K562 (cell line): ENCODE data around the gene TENM3.

Source experiments
- BACH1 ChIP-seq: fragments of 200-800 bp; sonication (Bioruptor generic); IDR thresholded peaks from 2 replicates; pipeline ENCODE4 v1.6.1; 2016; ENCODE audit warnings: missing genetic modification characterization, missing compliant biosample characterization
- CREB3 ChIP-seq: fragments of 450-650 bp; conservative IDR thresholded peaks from 2 replicates; pipeline ENCODE4 v1.6.1; 2016; ENCODE audit warnings: missing genetic modification characterization, low read depth, mild to moderate bottlenecking, missing compliant biosample characterization, moderate library complexity
- GATAD2A ChIP-seq: fragments of 450-650 bp; IDR thresholded peaks from 2 replicates; pipeline ENCODE4 v1.6.1; 2017
- JUND ChIP-seq, 2 experiments: IDR thresholded peaks; 2 replicates in 1 of 2; 3 replicates in 1 of 2; pipeline ENCODE4 v1.6.1; 2011; ENCODE audit warnings: borderline replicate concordance in 2 of 2, low read depth in 2 of 2, low read length in 2 of 2, improper control_type of control experiment in 1 of 2, missing biosample characterization in 1 of 2, missing genetic modification characterization in 1 of 2, missing genetic modification reagents in 1 of 2
- KAT8 ChIP-seq: fragments of 450-650 bp; IDR thresholded peaks from 2 replicates; pipeline ENCODE4 v1.6.1; 2016; ENCODE audit warnings: low read depth, mild to moderate bottlenecking
- POLR2A ChIP-seq: fragments of 450-650 bp; conservative IDR thresholded peaks from 2 replicates; pipeline ENCODE4 v1.6.1; 2016
- POLR2AphosphoS5 ChIP-seq: IDR thresholded peaks from 2 replicates; pipeline ENCODE4 v1.6.1; 2011; ENCODE audit warnings: mild to moderate bottlenecking, low read depth, low read length, moderate library complexity; ENCODE audit not compliant: control insufficient read depth, insufficient read depth

DNA sequence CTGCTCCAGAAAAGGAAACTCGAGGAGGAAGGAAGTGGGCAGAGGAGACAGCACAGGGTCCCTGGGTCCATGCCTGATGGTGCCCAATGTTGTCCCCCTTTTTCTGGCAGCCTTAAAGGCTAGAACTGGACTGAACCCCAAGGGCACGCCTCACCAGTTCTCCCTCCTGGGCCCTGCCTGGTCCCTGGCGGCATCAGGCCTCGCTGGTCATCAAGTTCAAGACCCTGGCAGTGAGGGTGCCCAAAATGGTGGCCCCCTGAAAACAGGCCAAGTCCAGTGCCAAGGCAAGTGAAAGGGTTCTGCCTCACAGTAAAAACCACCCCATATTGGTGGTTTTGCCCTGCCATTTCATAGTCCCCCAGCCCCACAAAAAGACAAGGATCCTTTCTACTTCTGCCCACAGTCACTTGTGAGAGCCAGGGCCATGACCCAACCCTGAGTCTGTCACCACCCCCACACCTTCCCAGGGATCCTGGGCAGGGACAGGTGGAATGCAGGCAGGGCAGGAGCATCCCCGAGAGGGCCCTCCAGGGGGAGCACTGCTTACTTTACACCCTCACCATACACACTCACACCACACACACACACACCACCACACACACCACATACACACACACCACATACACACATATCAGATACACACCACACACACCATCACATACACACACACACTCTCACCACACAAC is 566.4 kb downstream of the TENM3 start:
- TF ChIP-seq GATAD2A: no peak
- TF ChIP-seq JUND (IDR thresholded peaks at IDR 0.05; ENCODE audit: borderline replicate concordance, low read depth, low read length): no peak
- TF ChIP-seq JUND (tag; IDR thresholded peaks at IDR 0.05; ENCODE audit: borderline replicate concordance, low read depth, low read length): no peak
- no peak for TF ChIP-seq POLR2A
- TF ChIP-seq CREB3 (tag): no peak
- no peak for TF ChIP-seq BACH1 (tag)
- TF ChIP-seq POLR2AphosphoS5: no peak
- TF ChIP-seq KAT8: no peak
